IPS-18a (cell line): ENCODE results near the gene ANKS1A.
A peak's percentile ranks its signal among the peaks of the same experiment; 100 is the strongest.

ENCODE experiments used
- H3K27ac ChIP-seq: one replicate; pipeline ENCODE4 v1.5.1; 2013; ENCODE audit warnings: low read length
- H3K27me3 ChIP-seq: one replicate; pipeline ENCODE4 v1.6.1; 2013; ENCODE audit warnings: mild to moderate bottlenecking, low read length; ENCODE audit not compliant: control insufficient read depth, insufficient read depth
- H3K36me3 ChIP-seq: one replicate; pipeline ENCODE4 v1.6.1; 2013; ENCODE audit warnings: low read depth, low read length; ENCODE audit not compliant: control insufficient read depth
- H3K4me1 ChIP-seq: one replicate; pipeline ENCODE4 v1.6.1; 2013; ENCODE audit warnings: low read depth, low read length; ENCODE audit not compliant: control insufficient read depth
- H3K4me3 ChIP-seq: one replicate; pipeline ENCODE4 v1.5.1; 2013; ENCODE audit warnings: low read length
- H3K9ac ChIP-seq: one replicate; pipeline ENCODE4 v1.6.1; 2013; ENCODE audit warnings: mild to moderate bottlenecking, low read length, moderate library complexity
- H3K9me3 ChIP-seq: one replicate; pipeline ENCODE4 v1.6.1; 2013; ENCODE audit warnings: low read depth, low read length; ENCODE audit not compliant: control insufficient read depth

The ANKS1A gene

GRCh38 chr6:35048631-35049083, 159.6 kb downstream of the ANKS1A start:
- Histone ChIP-seq H3K36me3 (no peaks in the 10 kb centered on the region), H3K27me3 (no peaks in the 10 kb centered on the region), H3K9me3 (no peaks in the 10 kb centered on the region), H3K9ac (peak overlapping the region; percentile 72), H3K27ac (peak overlapping the region; percentile 52), H3K4me1 (peaks cover 65% of the 10 kb centered on the region), H3K4me3 (no peak overlapping the region)

GRCh38 chr6:35049156-35049735, 160.2 kb downstream of the ANKS1A start:
- no peak overlapping the region for H3K4me3 ChIP-seq
- no peak overlapping the region for H3K9ac ChIP-seq
- no peaks in the 10 kb centered on the region for H3K36me3 ChIP-seq
- H3K9me3 ChIP-seq: no peaks in the 10 kb centered on the region
- H3K27me3 ChIP-seq: no peaks in the 10 kb centered on the region
- peaks cover 59% of the 10 kb centered on the region for H3K4me1 ChIP-seq
- H3K27ac ChIP-seq: no peak overlapping the region

GRCh38 chr6:35049900-35050756, 161.1 kb downstream of the ANKS1A start:
- no peaks in the 10 kb centered on the region for H3K27me3 ChIP-seq

GRCh38 chr6:35050757-35051330, 161.8 kb downstream of the ANKS1A start:
- no peaks in the 10 kb centered on the region for H3K27me3 ChIP-seq
- H3K9me3 ChIP-seq: no peaks in the 10 kb centered on the region
- H3K9ac ChIP-seq: no peak overlapping the region
- no peak overlapping the region for H3K4me3 ChIP-seq
- peaks cover 43% of the 10 kb centered on the region for H3K4me1 ChIP-seq
- H3K36me3 ChIP-seq: no peaks in the 10 kb centered on the region
- H3K27ac ChIP-seq: no peak overlapping the region

More at GRCh38 chr6:35049900-35050756, 161.1 kb downstream of the ANKS1A start:
- no peak overlapping the region for H3K4me3 ChIP-seq
- H3K27ac ChIP-seq: no peak overlapping the region
- peaks cover 50% of the 10 kb centered on the region for H3K4me1 ChIP-seq
- no peaks in the 10 kb centered on the region for H3K36me3 ChIP-seq
- no peak overlapping the region for H3K9ac ChIP-seq
- H3K9me3 ChIP-seq: no peaks in the 10 kb centered on the region

- H3K36me3 ChIP-seq: no peaks in the 10 kb centered on the region
- H3K9ac ChIP-seq: no peak overlapping the region
- H3K4me3 ChIP-seq: no peak overlapping the region
- H3K27me3 ChIP-seq: no peaks in the 10 kb centered on the region
- H3K9me3 ChIP-seq: no peaks in the 10 kb centered on the region
- no peak overlapping the region for H3K27ac ChIP-seq
- peaks cover 37% of the 10 kb centered on the region for H3K4me1 ChIP-seq
Observed at GRCh38 chr6:35051396-35051795, 162.3 kb downstream of the ANKS1A start.

- Histone ChIP-seq H3K4me3 (no peak overlapping the region), H3K4me1 (peaks cover 30% of the 10 kb centered on the region), H3K9ac (no peak overlapping the region), H3K27me3 (no peaks in the 10 kb centered on the region), H3K9me3 (no peaks in the 10 kb centered on the region), H3K27ac (no peak overlapping the region), H3K36me3 (no peaks in the 10 kb centered on the region)
Observed at GRCh38 chr6:35051997-35052583, 163.0 kb downstream of the ANKS1A start.

- H3K27me3 ChIP-seq: no peaks in the 10 kb centered on the region
- H3K27ac ChIP-seq: no peak overlapping the region
- H3K4me1 ChIP-seq: peaks cover 22% of the 10 kb centered on the region
- no peaks in the 10 kb centered on the region for H3K36me3 ChIP-seq
- no peak overlapping the region for H3K9ac ChIP-seq
- no peaks in the 10 kb centered on the region for H3K9me3 ChIP-seq
- no peak overlapping the region for H3K4me3 ChIP-seq
Observed at GRCh38 chr6:35052694-35053565, 163.9 kb downstream of the ANKS1A start.

- Histone ChIP-seq H3K9ac (no peak overlapping the region), H3K27me3 (no peaks in the 10 kb centered on the region), H3K27ac (no peak overlapping the region), H3K9me3 (no peaks in the 10 kb centered on the region), H3K36me3 (no peaks in the 10 kb centered on the region), H3K4me3 (no peak overlapping the region), H3K4me1 (peaks cover 14% of the 10 kb centered on the region)
Observed at GRCh38 chr6:35053701-35054100, 164.6 kb downstream of the ANKS1A start.

- no peak overlapping the region for H3K27ac ChIP-seq
- H3K27me3 ChIP-seq: no peaks in the 10 kb centered on the region
- H3K9ac ChIP-seq: no peak overlapping the region
- no peak overlapping the region for H3K4me3 ChIP-seq
- peaks cover 9% of the 10 kb centered on the region for H3K4me1 ChIP-seq
- H3K36me3 ChIP-seq: no peaks in the 10 kb centered on the region
- no peaks in the 10 kb centered on the region for H3K9me3 ChIP-seq
Observed at GRCh38 chr6:35054106-35054742, 165.2 kb downstream of the ANKS1A start.

- H3K4me1 ChIP-seq: peaks cover 4% of the 10 kb centered on the region
- peaks cover 2% of the 10 kb centered on the region for H3K36me3 ChIP-seq
- no peak overlapping the region for H3K4me3 ChIP-seq
Observed at GRCh38 chr6:35054743-35055130, 165.7 kb downstream of the ANKS1A start.

More at GRCh38 chr6:35054743-35055130, 165.7 kb downstream of the ANKS1A start:
- no peaks in the 10 kb centered on the region for H3K9me3 ChIP-seq
- no peak overlapping the region for H3K9ac ChIP-seq
- no peak overlapping the region for H3K27ac ChIP-seq
- no peaks in the 10 kb centered on the region for H3K27me3 ChIP-seq
